HG03571 (cell line): ENCODE results near the gene TMCC1.
"Not testable (repeated sequence)": the region's sequence is repeated elsewhere in the genome, so short reads cannot be mapped to it uniquely, and the experiment has no call there.

Source experiments
- ATAC-seq: cut with Tn5 transposase; IDR thresholded peaks from one replicate; pipeline ENCODE4 v1.9.1; 2021; ENCODE audit not compliant: unreplicated experiment

TMCC1 gene

GRCh38 chr3:129837065-129837642 lies 56.4 kb downstream of the TMCC1 start:
- no peak for ATAC-seq

- no peak for ATAC-seq
Observed at GRCh38 chr3:129836381-129837064, 57.0 kb downstream of the TMCC1 start.

- no peak for ATAC-seq
Observed at GRCh38 chr3:129835198-129835597, 58.3 kb downstream of the TMCC1 start.

GRCh38 chr3:129834580-129834979 lies 58.9 kb downstream of the TMCC1 start:
- ATAC-seq, result no peak

GRCh38 chr3:129831942-129832341 lies 61.6 kb downstream of the TMCC1 start:
- ATAC-seq, result not testable (repeated sequence)

- ATAC-seq, result no peak
Observed at GRCh38 chr3:129831503-129831902, 62.0 kb downstream of the TMCC1 start.

GRCh38 chr3:129829640-129830039 lies 63.9 kb downstream of the TMCC1 start:
- ATAC-seq, result no peak

- ATAC-seq, result peak; percentile 80
Observed at GRCh38 chr3:129827765-129828164, 65.7 kb downstream of the TMCC1 start.

- no peak for ATAC-seq
Observed at GRCh38 chr3:129824926-129825541, 68.5 kb downstream of the TMCC1 start.

- ATAC-seq, result no peak
Observed at GRCh38 chr3:129822679-129823078, 70.8 kb downstream of the TMCC1 start.

GRCh38 chr3:129822241-129822640 lies 71.3 kb downstream of the TMCC1 start:
- ATAC-seq, result no peak

- ATAC-seq, result no peak
Observed at GRCh38 chr3:129820587-129820986, 72.9 kb downstream of the TMCC1 start.

- no peak for ATAC-seq
Observed at GRCh38 chr3:129812589-129812988, 80.9 kb downstream of the TMCC1 start.

- ATAC-seq, result no peak
Observed at GRCh38 chr3:129809297-129809696, 84.2 kb downstream of the TMCC1 start.

GRCh38 chr3:129796146-129796545 lies 97.4 kb downstream of the TMCC1 start:
- ATAC-seq, result no peak

GRCh38 chr3:129795186-129796010 lies 98.1 kb downstream of the TMCC1 start:
- no peak for ATAC-seq

- no peak for ATAC-seq
Observed at GRCh38 chr3:129794311-129795185, 99.0 kb downstream of the TMCC1 start.

- ATAC-seq, result no peak
Observed at GRCh38 chr3:129793942-129794310, 99.6 kb downstream of the TMCC1 start.

- ATAC-seq, result no peak
Observed at GRCh38 chr3:129793319-129793718, 100.2 kb downstream of the TMCC1 start.

GRCh38 chr3:129783470-129783869 lies 110.0 kb downstream of the TMCC1 start:
- no peak for ATAC-seq

- no peak for ATAC-seq
Observed at GRCh38 chr3:129778871-129779270, 114.6 kb downstream of the TMCC1 start.
